ENCODE measurements around the gene NDUFV1. TPM values are rescaled to one million over a fixed set of nuclear protein-coding genes. Genes with fewer than 3 reads are reported as not detected.
A peak's percentile ranks its signal among the peaks of the same experiment; 100 is the strongest.
"Not testable (repeated sequence)": the region's sequence is repeated elsewhere in the genome, so short reads cannot be mapped to it uniquely, and the experiment has no call there.

The NDUFV1 gene
- 100 to 1,000 TPM; 250 to 258 TPM for total RNA-seq

- Mint-ChIP-seq H3K27ac (peak within 1 kb of the TSS; percentile 91), H3K9me3 (ENCODE audit: insufficient read depth) (no peaks in the 10 kb centered on the region), H3K27me3 (ENCODE audit: low read depth) (peaks cover 10% of the 10 kb centered on the region), H3K4me3 (peak within 1 kb of the TSS; percentile 80), H3K36me3 (ENCODE audit: low read depth) (peaks cover 29% of the 10 kb centered on the region), H3K4me1 (ENCODE audit: low read depth) (peaks cover 22% of the 10 kb centered on the region)
- ATAC-seq: peak; percentile 97
- ChIA-PET CTCF (no interaction called here), POLR2A (no interaction called here)
- DNase-seq: peak; percentile 98
Observed at GRCh38 chr11:67606492-67607295, at the start of gene NDUFV1. TSS of gene NDUFV1 (plus strand) at chr11:67606936. CDS start at chr11:67607005, 69 bp downstream.

GRCh38 chr11:67558084-67558772 is 48.5 kb upstream of the NDUFV1 start:
- Mint-ChIP-seq H3K4me3 (no peak overlapping the region), H3K27ac (no peak overlapping the region), H3K27me3 (ENCODE audit: low read depth) (no peaks in the 10 kb centered on the region), H3K4me1 (ENCODE audit: low read depth) (peaks cover 14% of the 10 kb centered on the region), H3K36me3 (ENCODE audit: low read depth) (no peaks in the 10 kb centered on the region), H3K9me3 (ENCODE audit: insufficient read depth) (no peaks in the 10 kb centered on the region)
- POLR2A ChIA-PET: no interaction called here
- ATAC-seq (no peak), DNase-seq (no peak)
- CTCF ChIA-PET: no interaction called here

- ATAC-seq (no peak), DNase-seq (no peak)
- POLR2A ChIA-PET: interaction anchor here (0.6 kb wide), 1 partner anchor 132 kb away, joined by 4 read pairs; no protein-coding TSS in a partner anchor
- Mint-ChIP-seq H3K27ac (peak overlapping the region; percentile 46), H3K4me1 (ENCODE audit: low read depth) (peaks cover 14% of the 10 kb centered on the region), H3K36me3 (ENCODE audit: low read depth) (no peaks in the 10 kb centered on the region), H3K27me3 (ENCODE audit: low read depth) (peaks cover 6% of the 10 kb centered on the region), H3K9me3 (ENCODE audit: insufficient read depth) (no peaks in the 10 kb centered on the region), H3K4me3 (no peak overlapping the region)
- CTCF ChIA-PET: interaction anchor here (2.8 kb wide), 1 partner anchor 10 kb away, joined by 11 read pairs; no protein-coding TSS in a partner anchor
Observed at GRCh38 chr11:67561971-67562619, 44.6 kb upstream of the NDUFV1 start.

GRCh38 chr11:67562963-67563704 is 43.6 kb upstream of the NDUFV1 start:
- DNase-seq (no peak), ATAC-seq (no peak)
- peaks cover 14% of the 10 kb centered on the region for H3K4me1 Mint-ChIP-seq (ENCODE audit: low read depth)
- ChIA-PET POLR2A (no interaction called here), CTCF (interaction anchor here (2.8 kb wide), 1 partner anchor 9 kb away, joined by 11 read pairs; no protein-coding TSS in a partner anchor)
- H3K27me3 Mint-ChIP-seq (ENCODE audit: low read depth): peaks cover 9% of the 10 kb centered on the region
- H3K9me3 Mint-ChIP-seq (ENCODE audit: insufficient read depth): no peaks in the 10 kb centered on the region
- H3K4me3 Mint-ChIP-seq: no peak overlapping the region
- no peak overlapping the region for H3K27ac Mint-ChIP-seq
- no peaks in the 10 kb centered on the region for H3K36me3 Mint-ChIP-seq (ENCODE audit: low read depth)

GRCh38 chr11:67563705-67564114 is 43.0 kb upstream of the NDUFV1 start:
- ATAC-seq; H3K27ac Mint-ChIP-seq; DNase-seq; H3K27me3 Mint-ChIP-seq (ENCODE audit: low read depth); H3K9me3 Mint-ChIP-seq (ENCODE audit: insufficient read depth); H3K4me3 Mint-ChIP-seq; H3K36me3 Mint-ChIP-seq (ENCODE audit: low read depth); POLR2A ChIA-PET: not testable (repeated sequence)
- H3K4me1 Mint-ChIP-seq (ENCODE audit: low read depth): peaks cover 14% of the 10 kb centered on the region
- CTCF ChIA-PET: interaction anchor here (1.1 kb wide), 1 partner anchor 9 kb away, joined by 3 read pairs; no protein-coding TSS in a partner anchor

GRCh38 chr11:67564230-67564629 is 42.5 kb upstream of the NDUFV1 start:
- DNase-seq (no peak), ATAC-seq (no peak)
- H3K4me3 Mint-ChIP-seq: no peak overlapping the region
- H3K36me3 Mint-ChIP-seq (ENCODE audit: low read depth): no peaks in the 10 kb centered on the region
- H3K27me3 Mint-ChIP-seq (ENCODE audit: low read depth): peaks cover 9% of the 10 kb centered on the region
- peaks cover 14% of the 10 kb centered on the region for H3K4me1 Mint-ChIP-seq (ENCODE audit: low read depth)
- CTCF ChIA-PET: interaction anchor here (1.0 to 1.1 kb wide), 2 partner anchors 8 to 12 kb away, joined by 3 to 4 read pairs; no protein-coding TSS in a partner anchor
- H3K27ac Mint-ChIP-seq: no peak overlapping the region
- no peaks in the 10 kb centered on the region for H3K9me3 Mint-ChIP-seq (ENCODE audit: insufficient read depth)
- POLR2A ChIA-PET: no interaction called here

GRCh38 chr11:67571443-67571842 is 35.3 kb upstream of the NDUFV1 start:
- no peak for ATAC-seq
- H3K4me3 Mint-ChIP-seq: no peak overlapping the region
- no peaks in the 10 kb centered on the region for H3K36me3 Mint-ChIP-seq (ENCODE audit: low read depth)
- peaks cover 16% of the 10 kb centered on the region for H3K27me3 Mint-ChIP-seq (ENCODE audit: low read depth)
- no peak overlapping the region for H3K27ac Mint-ChIP-seq
- DNase-seq: no peak
- ChIA-PET CTCF (interaction anchor here (1.6 kb wide), 1 partner anchor 10 kb away, joined by 11 read pairs; no protein-coding TSS in a partner anchor), POLR2A (no interaction called here)
- no peaks in the 10 kb centered on the region for H3K4me1 Mint-ChIP-seq (ENCODE audit: low read depth)
- no peaks in the 10 kb centered on the region for H3K9me3 Mint-ChIP-seq (ENCODE audit: insufficient read depth)

- Mint-ChIP-seq H3K27me3 (ENCODE audit: low read depth) (peaks cover 16% of the 10 kb centered on the region), H3K4me1 (ENCODE audit: low read depth) (no peaks in the 10 kb centered on the region), H3K36me3 (ENCODE audit: low read depth) (no peaks in the 10 kb centered on the region), H3K27ac (no peak overlapping the region), H3K4me3 (no peak overlapping the region), H3K9me3 (ENCODE audit: insufficient read depth) (no peaks in the 10 kb centered on the region)
- POLR2A ChIA-PET: no interaction called here
- ATAC-seq (no peak), DNase-seq (no peak)
- CTCF ChIA-PET: interaction anchor here (0.7 to 1.6 kb wide), 3 partner anchors 8 to 42 kb away, joined by 3 to 11 read pairs (median 4); no protein-coding TSS in a partner anchor
Observed at GRCh38 chr11:67572305-67572704, 34.4 kb upstream of the NDUFV1 start.

- ChIA-PET POLR2A (no interaction called here), CTCF (interaction anchor here (0.7 to 1.6 kb wide), 3 partner anchors 9 to 41 kb away, joined by 3 to 11 read pairs (median 4); no protein-coding TSS in a partner anchor)
- Mint-ChIP-seq H3K4me3 (no peak overlapping the region), H3K9me3 (ENCODE audit: insufficient read depth) (no peaks in the 10 kb centered on the region), H3K27me3 (ENCODE audit: low read depth) (peaks cover 14% of the 10 kb centered on the region), H3K36me3 (ENCODE audit: low read depth) (no peaks in the 10 kb centered on the region), H3K27ac (no peak overlapping the region), H3K4me1 (ENCODE audit: low read depth) (no peaks in the 10 kb centered on the region)
- peak; percentile 51 for DNase-seq
- no peak for ATAC-seq
Observed at GRCh38 chr11:67572747-67573419, 33.9 kb upstream of the NDUFV1 start.

- Mint-ChIP-seq H3K36me3 (ENCODE audit: low read depth) (no peaks in the 10 kb centered on the region), H3K27me3 (ENCODE audit: low read depth) (peaks cover 25% of the 10 kb centered on the region), H3K4me1 (ENCODE audit: low read depth) (peaks cover 10% of the 10 kb centered on the region), H3K4me3 (no peak overlapping the region), H3K27ac (no peak overlapping the region), H3K9me3 (ENCODE audit: insufficient read depth) (no peaks in the 10 kb centered on the region)
- ChIA-PET POLR2A (no interaction called here), CTCF (interaction anchor here (0.7 to 1.5 kb wide), 2 partner anchors 9 to 223 kb away, joined by 3 to 5 read pairs; partner anchors contain the start of gene GSTP1)
- ATAC-seq (no peak), DNase-seq (no peak)
Observed at GRCh38 chr11:67574938-67575337, 31.8 kb upstream of the NDUFV1 start.

Measured in activated CD8-positive, alpha-beta T cell treated with anti-CD3 and anti-CD28 coated beads, Interleukin-2, amount 10 ng/mL, durations not matched to agents 7 days and 5 days (primary cell).